GM19023 (cell line): Measurements from ENCODE around the gene CALB2.

Source experiments
- ATAC-seq: cut with Tn5 transposase; IDR thresholded peaks from one replicate; pipeline ENCODE4 v1.9.1; 2021; ENCODE audit warnings: mild to moderate bottlenecking, moderate library complexity; ENCODE audit not compliant: unreplicated experiment

Gene CALB2

DNA sequence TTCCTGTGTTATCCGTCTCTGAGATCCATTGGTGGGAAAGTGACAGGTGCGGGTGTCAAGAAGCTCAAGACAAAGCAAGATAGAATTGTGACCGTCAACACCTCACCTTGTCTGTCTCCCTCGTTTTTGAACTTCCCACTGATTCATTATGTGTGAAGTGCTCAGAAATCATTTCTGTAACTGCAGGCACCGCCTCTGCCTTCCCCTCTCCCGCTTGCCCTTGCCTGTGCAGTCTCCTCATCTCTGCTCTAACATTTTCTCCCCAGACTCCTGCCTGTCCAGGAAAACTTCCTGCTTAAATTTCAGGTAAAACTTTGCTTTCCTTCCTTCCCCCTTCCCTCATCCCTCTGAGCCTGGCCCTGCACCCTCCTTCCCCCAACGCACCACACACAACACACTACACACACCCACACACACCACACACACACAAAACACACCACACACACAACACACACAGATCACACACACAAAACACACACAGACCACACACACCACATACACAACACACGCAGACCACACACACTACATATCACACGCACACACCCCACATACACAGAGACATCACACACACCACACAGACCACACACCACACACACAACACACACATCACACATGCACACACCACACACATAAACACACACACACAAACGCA is 25.7 kb downstream of the CALB2 start:
- no peak for ATAC-seq

DNA sequence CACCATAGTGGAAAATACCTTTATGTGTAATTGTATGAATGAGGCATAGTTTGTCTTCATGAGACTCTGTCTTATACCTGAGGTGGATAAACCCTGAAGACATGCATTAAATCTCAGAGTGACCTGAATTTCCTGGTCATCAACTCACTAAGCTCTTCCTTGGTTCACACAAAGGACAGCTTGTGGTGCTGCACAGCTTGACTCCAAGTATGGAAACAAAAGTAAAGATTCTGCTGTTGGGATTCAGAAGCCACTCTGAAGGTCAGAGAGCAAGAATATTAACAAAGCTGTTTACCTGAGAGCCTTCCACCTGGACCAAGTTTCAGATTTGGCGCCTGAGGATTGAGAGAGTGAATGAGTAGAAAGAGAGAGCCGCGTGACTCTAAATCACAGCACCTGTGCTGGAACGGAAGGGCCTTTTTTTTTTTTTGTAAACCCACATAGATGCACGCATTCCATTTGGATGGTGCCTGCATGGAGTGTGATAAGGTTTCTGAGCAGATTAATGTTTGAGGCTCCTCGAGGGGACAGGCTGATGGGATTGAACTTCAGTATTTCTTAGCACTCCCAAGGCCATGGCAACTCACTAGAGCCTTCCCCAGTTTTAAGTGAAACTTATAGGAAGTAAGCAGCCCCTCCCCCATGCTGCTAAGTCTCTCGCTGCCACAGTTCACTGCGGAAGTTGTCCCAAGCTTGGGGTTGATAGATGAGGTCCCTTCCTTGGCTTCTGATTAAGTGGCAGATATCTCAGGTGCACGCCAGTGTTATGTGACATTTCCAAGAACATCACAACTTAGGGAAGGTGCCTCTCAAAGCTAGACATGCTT is 28.7 kb downstream of the CALB2 start:
- no peak for ATAC-seq

DNA sequence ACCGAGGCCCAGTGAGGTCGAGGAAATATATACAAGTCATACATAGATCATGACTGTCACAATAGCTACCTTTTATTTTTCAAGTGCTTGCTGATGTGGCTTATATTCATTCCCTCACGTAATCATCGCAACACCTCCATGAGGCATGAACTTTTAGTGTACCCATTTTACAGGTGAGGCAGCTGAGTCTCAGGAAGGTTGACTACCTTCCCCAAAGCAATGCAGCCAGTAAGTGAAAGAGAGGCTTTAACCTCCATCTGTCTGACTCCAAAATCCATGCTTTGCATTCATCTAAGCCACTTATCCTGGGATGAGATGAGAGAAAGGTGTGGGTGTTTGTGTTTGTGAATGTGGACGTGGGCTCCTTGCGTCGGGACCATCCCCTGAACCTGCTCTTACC is 30.8 kb downstream of the CALB2 start:
- ATAC-seq, result no peak

DNA sequence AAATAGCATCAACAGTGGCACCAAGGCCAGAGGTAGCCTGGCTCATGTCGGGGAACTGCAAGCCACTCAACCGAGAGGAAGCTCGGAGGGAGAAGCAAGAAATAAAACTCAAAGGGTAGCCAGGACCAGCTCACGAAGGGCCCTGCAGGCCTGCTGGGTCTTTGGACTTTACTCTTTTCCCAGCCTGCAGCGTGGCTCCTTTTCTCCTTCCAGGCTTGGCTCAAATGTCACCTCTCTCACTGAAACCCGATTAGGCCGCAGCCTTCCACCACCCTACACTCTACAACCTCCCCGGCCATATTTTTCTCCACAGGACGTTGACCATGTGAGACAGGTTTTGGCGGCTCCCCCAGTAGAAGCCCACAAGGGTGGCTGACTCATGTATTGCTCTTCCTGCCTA is 38.1 kb downstream of the CALB2 start:
- ATAC-seq, result no peak

DNA sequence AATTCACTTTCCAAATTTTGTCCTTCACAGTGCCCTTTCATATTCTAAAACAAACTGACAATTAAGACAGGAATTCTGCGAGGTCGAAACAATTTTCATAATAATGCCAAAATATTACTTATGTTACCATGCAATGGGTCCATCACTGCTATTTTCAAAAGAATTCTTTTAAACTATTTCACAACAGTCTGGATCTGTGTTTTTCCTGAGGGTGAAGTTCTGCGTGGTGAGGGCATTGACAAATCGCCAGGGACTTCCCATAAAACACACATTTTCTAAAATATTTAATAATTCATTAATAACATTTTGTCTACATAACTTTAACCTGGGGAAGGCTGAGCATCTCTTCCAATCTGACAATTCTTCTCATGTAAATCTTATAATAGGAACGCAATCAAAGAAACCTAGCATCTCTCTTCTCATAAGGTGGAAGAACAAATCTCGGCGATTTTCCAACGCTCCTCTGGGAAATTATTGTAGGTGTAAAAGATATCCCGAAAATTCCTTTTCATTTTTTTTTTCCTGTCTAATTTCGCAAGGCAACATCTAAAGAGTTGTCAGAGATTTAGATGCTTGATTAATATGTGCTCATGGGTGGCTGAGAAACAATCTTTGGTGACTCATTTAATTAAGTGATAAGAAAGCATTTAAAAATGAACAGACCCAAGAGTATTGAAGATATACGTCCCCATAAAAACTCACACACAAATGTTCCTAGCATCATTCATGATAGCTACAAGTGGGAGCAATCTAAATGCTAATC is 41.5 kb downstream of the CALB2 start:
- no peak for ATAC-seq

DNA sequence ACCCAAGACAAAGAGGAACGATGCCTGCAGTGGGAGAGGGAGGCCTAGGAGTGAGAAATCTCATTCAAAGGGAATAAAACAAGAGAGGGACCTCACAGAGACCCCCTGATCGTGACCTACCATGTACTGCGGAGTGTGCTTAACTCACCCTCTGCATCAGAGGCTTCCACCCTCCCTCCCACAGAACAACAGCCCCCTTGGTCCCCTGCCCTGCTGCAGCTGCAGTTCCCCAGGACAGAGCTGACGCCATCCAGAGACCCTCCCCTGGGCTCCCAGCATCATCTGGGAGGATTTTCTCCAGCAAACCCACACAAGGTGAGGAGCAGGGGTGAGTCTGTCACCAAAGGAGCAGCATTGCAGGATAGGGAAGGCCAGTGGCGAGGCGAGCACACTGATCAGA is 43.5 kb downstream of the CALB2 start:
- ATAC-seq, result no peak

DNA sequence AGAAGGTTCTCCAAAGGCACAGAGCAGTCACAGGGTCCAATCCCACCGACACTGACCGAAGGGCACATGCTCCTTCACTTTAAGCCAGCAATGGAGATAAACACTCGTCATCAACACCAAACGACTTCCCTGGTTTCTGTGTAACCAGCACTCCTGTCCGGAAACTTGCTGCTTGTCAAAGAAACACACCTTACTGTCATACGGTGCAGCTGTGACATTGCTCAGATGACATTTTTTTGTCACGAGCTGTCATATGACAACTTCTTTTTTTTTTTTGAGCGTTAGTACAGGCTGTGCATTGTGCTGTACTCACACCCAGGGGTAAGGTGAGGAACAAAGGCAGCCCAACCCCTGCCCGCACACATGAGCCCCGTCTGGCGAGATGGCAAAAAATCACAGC is 44.2 kb downstream of the CALB2 start:
- ATAC-seq, result no peak

DNA sequence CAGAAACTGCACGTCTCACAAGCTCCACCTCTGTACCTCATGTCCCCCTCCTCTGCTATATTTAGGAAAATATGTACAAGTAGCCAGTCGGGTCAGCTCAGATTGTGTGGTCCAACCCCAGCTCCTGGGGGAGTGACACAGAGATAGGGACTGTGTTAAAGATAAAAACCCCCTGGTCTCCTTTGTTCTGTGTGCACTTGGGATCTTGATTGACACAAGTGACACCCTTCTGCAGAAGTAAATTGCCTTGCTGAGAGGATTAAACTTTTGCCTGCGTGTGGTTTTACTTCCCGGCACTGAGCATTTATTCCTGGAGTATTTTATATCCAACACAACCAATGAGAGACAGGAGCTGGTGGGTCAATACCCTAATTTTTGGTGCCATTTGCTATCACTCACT is 45.8 kb downstream of the CALB2 start:
- ATAC-seq, result no peak

DNA sequence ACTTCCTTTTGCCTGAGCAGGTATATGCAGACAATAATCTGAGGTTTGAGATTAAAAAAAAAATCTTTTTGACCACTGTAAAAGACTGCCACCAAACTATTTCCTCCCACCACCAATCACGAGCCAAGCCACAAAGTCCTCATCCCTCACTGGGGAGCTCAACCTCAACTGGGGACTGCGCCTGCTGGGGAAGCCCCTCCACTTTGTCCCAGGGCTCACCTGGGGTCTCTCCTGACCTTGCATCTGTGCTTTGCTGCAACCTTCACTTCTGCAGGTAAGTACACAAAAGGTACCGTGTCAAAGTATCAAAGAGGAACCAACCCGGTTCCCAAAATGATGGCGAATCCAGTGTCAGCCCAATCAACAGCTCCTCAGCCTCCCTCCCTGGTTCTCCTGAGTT is 47.8 kb downstream of the CALB2 start:
- ATAC-seq, result no peak

DNA sequence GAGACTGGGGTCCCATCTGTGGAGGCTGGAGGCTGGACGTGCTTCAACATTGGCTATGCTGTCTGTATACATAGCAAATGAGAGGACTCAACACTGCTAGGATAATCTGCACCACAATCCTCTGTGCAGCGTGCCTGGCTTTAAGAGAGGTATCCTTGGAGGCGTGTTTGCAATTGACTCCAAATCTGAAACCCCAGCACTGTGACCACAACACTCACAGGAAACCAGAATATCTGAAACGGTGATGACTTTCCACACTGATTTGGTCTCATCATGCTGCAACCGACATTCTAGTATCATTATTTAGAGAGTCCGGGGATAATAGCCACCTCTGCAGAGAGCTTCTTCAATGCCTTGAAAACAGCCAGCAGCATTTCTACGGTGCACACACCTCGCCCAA is 48.2 kb downstream of the CALB2 start:
- ATAC-seq, result no peak

DNA sequence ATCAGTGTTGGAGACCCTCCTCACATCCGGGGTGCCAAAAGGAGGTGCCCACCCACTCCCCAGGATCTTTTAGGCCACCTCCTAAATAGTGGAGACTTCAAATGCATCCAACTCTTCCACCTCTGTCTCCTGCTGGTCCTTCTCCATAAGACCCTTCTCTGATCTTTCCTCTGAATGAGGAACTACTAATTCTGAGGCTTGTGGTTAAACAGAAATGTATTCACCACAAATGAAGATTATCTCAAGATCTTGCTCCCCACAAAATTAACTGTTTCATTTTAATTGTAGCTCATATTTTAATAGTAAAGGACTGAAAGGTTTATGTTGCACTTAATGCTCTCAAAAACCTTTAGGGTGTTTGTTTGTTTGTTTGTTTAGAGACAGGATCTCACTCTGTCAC is 49.2 kb downstream of the CALB2 start:
- no peak for ATAC-seq

DNA sequence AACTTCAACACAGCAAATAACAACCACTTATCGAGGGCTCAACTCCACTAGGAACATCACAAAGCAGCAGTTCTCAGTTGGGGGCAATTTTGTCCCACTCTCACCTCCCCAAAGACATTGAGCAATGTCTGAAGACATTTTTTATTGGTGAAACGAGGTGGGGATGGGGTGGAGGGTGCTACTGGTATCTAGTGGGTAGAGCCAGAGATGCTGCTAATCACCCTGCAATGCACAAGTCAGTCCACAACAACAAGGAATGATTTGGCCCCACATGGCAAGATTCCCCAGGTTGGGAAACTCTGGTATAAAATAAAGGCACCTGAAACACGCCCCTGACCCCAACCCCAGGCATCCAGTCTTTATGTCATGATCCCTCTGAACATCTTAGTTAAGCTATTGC is 50.0 kb downstream of the CALB2 start:
- no peak for ATAC-seq

DNA sequence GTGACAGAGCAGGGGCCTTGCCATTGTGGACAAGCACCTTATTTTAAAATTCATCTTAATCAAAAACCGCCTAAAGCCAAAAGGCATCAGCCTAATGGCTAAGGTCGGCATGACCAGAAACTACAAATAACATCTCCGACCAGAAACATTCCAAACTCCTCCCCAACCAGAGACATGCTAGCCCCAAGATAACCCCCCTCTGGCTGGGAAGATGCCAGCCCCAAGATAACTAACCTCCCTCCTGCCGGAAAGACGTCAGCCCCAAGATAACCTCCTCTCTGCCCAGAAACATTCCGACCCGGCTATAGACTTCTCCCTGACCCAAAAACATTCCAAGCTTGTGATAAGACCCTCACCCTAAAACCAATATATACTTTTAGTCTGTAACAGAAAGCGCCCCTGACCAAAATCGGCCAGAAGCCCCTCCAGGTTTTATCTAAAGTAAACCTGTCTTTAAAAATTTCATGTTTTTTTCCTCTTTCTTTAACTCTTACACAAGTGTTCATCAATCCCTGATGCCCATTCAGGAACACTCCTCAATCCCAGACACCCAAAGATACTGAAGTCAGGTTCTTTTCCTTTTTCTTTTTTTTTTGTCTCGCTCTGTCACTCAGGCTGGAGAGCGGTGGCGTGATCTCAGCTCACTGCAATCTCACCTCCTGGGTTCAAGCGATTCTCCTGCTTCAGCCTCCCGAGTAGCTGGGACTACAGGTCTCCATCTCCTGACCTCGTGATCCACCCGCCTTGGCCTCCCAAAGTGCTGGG is 50.7 kb downstream of the CALB2 start:
- ATAC-seq, result no peak

DNA sequence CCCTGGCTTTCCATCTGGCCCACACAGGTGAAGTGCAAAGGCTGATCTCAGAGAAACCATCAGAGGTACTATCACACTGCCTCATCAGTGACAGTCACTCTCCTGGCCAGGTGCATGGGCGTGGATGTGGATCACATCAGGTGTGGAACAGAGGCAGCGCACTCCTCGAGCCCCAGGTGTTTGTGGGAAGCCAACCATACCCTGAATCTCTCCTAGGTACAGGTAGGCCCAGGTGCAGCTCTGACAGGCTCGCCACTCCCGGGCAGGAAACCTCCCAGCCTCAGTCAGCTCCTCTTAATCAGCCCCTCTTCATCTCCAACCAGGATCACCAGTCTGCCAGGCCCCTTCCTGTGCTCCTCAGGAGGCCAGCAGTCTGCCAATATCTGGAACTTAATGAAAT is 51.6 kb downstream of the CALB2 start:
- no peak for ATAC-seq

DNA sequence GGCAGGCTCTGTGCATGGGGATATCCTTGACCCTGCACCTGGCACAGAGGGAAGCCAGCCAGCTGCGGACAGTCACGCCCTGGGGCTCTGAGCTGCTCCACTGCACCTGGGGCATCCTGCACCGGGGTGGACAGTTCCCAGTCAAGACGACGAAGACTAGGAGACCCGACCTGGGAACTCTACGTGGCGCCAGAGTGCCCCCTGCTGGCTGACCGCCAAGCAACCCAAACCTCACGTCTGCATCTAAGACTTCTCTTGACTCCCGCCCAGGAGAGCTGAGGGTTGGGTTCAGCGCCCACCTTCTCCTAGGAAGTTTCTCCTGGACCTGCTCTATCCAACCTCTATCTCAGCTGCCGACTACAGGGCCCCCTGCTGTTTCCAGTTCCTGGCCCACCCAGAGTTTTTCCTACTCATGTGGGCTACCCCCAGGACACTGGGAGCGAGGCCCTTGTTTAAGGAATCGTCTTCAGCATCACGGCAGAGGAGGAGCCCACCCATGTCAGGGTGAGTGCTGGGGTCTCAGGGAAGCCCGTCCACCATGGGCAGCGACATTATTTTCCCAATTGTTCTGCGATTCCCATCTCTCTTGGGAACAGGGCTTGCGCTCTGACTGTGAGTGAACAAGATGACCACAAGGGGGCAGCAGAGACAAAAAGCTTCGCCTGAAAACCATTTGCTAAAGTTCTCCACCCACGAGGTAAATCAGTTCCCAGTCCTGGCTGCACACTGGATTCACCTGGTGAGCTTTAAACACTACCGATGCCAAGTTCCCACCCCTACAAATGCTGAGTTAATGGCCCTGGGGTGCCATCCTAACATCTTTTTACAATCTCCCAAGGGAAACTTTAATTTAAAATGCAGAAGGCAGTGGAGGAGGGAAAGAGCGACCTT is 54.0 kb downstream of the CALB2 start:
- peak; percentile 71 for ATAC-seq

DNA sequence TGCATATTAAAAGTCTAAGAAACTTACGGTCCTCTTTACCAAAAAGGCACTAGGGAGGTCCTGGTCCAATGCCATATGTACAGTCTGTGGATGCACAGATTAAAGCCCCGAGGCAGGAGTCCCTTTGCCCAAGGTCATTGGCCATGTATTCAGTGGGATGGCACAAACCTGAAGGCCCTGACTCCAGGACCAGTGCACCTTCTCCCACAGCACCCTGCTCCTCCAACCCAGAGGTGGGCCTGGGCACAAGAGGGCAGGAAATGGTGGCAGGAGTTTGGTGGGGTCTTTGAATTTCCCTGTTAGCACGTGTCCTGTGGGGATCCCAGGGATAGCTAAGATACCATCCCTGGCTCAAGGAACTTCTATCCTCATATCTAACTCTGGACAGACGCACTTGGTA is 54.8 kb downstream of the CALB2 start:
- ATAC-seq, result no peak

DNA sequence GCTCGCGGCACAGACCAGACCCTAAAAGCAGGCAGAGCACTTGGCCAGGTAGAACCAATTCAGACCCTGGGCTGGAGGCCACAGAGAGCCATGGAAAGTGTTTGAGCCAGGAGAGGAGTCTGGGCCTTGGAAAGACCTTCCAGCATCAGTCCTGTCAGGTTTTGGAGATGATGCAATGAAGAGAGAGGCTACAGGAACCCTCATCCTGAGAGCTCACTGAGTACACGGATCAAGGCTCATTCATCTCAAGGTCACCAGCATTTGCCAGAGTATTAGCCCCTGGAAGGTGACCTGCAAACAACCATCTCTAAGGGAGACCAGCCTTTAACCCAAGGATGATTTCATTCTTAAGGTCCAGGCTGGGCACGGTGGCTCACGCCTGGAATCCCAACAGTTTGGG is 55.5 kb downstream of the CALB2 start:
- no peak for ATAC-seq

DNA sequence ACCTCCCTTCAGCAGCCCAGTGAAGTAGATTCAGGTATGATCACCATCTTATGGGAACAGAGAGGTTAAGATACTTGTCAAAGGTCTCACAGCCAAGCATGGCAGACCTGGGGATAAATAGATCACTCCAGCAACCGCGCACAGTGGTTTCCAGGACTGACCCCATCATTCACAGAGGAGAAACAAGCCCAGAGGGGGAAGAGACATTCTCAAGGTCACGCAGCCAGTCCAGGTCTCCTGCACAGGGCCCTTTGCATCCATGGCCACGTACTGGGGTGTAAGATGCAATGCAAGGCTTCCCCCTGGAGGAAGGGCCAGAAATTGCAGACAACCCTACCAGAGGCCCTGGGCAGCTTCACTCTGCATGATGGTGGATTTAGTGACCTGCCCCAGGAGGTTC is 63.4 kb downstream of the CALB2 start:
- ATAC-seq, result no peak

DNA sequence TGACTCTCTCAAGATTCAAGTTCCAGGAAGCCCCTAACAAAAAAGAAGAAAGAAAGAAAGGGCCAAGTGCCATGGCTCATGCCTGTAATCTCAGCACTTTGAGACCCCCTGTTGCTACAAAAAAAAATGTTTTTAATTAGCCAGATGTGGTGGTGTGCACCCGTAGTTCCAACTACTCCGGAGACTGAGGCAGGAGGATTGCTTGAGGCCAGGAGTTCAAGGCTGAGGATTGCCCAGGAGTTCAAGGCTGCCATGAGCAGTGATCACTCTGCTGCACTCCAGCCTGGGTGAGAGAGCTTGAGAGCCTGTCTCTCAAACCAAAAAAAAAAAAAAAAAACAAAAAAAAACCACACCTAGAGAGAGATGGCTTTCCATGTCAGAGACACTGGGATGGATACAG is 64.5 kb downstream of the CALB2 start:
- ATAC-seq, result no peak

DNA sequence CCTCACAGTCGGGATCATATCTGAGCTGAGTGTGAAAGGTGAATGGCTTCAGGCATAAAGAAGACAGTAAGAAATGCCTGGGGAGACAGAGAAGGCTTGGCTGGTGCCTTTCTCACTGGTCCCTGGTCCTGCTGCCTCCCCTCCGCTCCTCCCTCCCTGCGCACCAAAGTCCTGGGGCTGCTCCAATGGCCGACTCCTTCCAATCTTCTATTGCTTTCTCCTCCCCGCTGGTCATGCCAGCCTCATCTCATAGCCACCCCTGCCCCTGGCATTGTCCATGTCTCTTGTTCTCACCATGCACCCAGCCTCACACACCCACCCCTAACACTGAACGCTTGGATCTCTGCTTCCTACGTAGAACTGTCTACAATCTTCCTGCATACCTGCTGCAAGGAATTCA is 65.3 kb downstream of the CALB2 start:
- no peak for ATAC-seq
